SKM-1 (cell line): Measurements from ENCODE around the gene LOXL3.

ENCODE experiments used
- DNase-seq: peaks from one replicate; lab custom pipeline; 2025; ENCODE audit not compliant: unreplicated experiment; lab: John Stamatoyannopoulos, UW

The LOXL3 gene

GRCh38 chr2:74552914-74553811 lies 579 bp downstream of the LOXL3 start:
- no peak for DNase-seq

- DNase-seq: no peak
Observed at GRCh38 chr2:74551942-74552913, 1.5 kb downstream of the LOXL3 start.

- no peak for DNase-seq
Observed at GRCh38 chr2:74551530-74551929, 2.2 kb downstream of the LOXL3 start.

GRCh38 chr2:74550231-74550630 lies 3.5 kb downstream of the LOXL3 start:
- DNase-seq: no peak

DNA sequence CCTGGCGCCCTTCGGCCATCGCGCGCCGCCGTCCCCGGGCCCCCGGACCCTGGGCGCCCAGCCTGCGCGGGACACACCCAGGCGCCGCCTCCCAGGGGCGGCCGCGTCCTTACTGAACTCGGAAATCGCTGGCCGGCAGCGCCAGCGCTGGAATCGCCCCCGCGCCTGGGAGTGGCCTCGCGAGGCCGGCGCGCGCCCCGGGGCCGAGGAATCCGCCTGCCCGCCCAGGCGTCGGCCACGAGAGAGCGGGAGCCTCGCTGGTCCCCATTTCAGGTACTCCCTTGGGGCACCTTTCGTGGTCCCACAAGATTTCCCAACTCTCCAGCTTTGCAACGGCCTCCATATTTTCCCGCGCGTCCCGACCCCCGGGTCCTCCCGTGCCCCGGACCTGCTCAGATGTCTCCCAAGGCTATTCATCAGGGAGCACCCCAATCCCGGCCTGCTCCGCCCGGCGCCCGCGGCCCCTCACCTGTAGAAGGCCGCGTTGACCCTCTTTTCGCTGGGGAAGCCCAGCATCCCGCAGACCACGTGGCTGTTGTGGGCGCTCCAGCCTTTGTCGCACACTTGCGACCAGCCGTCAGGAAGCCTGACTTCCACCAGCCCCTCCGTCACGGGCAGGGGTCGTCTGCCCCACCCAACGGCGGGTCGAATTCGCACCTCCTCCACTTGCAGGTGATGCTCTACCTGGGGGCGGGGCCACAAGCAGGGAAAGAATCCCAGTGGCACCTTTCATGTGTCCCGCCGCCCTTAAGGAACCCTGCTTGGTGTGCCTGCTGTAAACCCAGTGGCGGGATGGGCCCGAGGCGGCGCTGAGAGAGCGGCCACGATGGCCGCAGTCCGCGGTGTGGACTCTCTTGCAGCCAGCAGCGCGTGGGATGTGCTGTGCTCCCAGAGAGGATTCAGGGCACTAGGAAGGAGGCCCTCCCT lies 4.6 kb downstream of the LOXL3 start:
- DNase-seq: no peak

- no peak for DNase-seq
Observed at GRCh38 chr2:74548285-74548899, 5.3 kb downstream of the LOXL3 start.

GRCh38 chr2:74546004-74546403 lies 7.7 kb downstream of the LOXL3 start:
- DNase-seq: no peak

DNA sequence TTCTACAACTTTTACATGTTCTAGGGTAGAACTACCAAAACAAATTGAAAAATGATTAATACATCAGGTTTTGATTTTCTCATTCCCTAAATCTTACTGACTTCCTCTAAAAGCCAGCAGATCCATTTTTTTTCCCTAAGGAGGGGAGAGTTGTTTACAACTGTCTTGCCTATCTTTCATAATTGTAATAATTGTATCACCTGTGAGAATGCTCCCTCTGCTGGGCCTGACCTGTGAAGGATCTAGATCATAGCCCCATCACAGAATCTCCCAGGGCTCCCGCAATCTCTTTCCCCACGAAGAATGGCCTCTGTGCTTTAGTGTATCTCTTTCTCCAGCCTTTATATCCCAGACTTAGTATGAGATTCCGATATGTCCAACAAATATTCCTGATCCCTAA lies 9.1 kb downstream of the LOXL3 start:
- DNase-seq: no peak

DNA sequence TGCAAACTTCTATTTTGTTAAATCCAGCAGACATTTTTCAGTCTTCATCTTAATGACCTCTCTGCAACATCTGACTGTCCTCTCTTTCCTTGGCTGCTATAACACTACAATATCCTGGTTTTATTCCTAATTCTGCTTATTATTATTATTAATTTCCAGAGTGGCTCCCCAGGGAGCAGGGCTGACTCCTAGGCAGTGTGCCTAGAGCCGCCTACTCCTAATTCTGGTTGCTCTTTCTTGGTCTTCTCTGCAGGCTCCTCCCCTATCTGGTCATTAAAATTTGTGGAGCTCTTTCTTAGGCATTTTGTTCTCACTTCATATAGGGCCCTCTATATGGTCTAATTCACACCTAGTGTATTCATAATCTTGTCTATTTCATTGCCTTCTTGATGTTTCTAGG lies 10.8 kb downstream of the LOXL3 start:
- no peak for DNase-seq

GRCh38 chr2:74540291-74540690 lies 13.5 kb downstream of the LOXL3 start:
- no peak for DNase-seq

DNA sequence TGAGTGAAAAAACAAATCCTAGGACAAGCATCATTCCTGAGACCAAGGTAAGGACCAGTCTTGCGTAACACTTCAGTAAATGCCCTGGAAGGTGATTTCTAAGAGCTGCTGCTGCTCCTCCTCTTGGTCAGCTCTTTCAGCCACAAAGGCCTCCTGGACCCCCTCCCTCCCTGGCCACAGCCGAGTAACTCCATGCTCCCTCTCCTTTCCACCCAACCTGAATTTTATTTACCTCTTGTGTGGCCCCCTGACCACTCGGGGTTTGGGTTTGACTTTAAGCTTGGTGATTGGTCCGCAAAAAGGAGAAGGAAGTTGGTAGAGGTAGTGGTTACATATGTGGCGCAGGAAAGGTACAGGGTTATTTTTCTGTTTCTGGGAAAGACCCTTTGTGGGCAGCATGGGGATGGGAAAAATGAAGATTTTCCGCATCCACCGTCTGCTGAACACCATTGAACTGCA lies 14.8 kb downstream of the LOXL3 start:
- no peak for DNase-seq

- DNase-seq: no peak
Observed at GRCh38 chr2:74537140-74537539, 16.6 kb downstream of the LOXL3 start.

GRCh38 chr2:74536166-74536950 lies 17.4 kb downstream of the LOXL3 start:
- DNase-seq: no peak

DNA sequence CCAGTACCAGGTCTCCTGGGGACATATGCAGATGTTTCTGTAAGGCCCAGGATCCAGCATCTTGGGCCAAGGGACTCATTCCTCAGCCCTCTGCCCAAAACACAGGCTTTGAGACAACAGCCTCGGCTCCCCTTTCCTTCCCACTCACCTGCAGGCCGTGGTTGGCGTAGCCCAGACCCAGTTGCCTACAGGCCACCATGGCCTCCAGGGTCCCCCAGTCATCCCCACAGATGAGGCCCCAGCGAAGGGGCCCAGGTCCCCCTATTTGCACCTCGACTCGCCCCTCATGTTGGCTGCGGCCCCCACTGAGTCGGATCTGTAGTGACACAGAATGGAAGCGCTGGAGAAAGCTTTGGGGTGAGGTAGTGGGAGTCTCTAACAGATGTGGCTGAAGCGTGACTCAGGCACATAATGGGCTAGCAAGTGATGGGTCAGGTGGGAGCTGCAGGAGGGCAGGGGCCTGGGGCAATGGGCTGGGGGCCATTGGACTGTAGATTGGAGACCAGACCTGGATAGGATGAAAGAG lies 18.2 kb downstream of the LOXL3 start:
- no peak for DNase-seq

DNA sequence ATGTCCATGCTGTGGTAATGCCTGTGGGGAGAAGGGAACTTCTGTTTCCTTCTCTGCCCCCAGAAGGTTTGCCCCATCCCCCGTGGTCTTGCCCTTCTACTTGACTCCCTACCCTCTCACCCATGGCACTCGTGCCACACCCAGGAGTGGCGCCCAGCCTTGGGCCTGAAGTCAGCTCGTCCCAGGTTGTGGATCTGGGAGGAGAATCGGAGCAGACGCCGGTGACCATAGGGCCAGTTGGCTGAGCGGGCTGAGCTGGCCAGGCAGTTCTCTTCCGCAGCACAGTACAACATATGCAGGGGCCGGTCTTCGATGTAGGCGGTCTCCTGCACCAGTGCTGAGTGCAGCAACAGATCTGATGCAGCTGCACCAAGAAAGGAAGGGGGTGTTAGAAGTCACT lies 19.3 kb downstream of the LOXL3 start:
- DNase-seq: no peak

GRCh38 chr2:74533464-74533863 lies 20.3 kb downstream of the LOXL3 start:
- no peak for DNase-seq

- DNase-seq: no peak
Observed at GRCh38 chr2:74532222-74532621, 21.5 kb downstream of the LOXL3 start.

DNA sequence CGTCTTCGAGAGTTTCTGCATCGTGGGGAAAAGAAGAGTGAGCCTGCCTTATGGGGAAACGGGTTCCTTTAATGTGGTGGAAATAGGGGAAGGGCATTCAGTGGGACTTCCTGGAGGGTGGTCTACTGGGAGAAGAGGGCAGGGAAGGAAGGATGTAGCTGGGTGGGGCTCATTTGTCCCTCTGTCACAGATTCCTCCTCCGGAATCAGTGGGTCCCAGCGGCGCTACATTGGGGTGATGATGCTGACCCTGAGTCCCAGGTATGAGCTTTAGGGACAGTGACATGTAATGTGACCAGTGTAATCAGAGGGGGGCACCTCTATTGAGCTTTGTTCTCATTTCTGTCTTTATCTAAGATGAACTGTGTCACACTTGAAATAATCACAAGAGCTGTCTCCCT lies 22.1 kb downstream of the LOXL3 start:
- no peak for DNase-seq
